IPS-18a (cell line): Measurements from ENCODE around the gene RNF31.

Experiments used
- H3K27ac ChIP-seq: one replicate; pipeline ENCODE4 v1.5.1; 2013; ENCODE audit warnings: low read length
- H3K27me3 ChIP-seq: one replicate; pipeline ENCODE4 v1.6.1; 2013; ENCODE audit warnings: mild to moderate bottlenecking, low read length; ENCODE audit not compliant: control insufficient read depth, insufficient read depth
- H3K36me3 ChIP-seq: one replicate; pipeline ENCODE4 v1.6.1; 2013; ENCODE audit warnings: low read depth, low read length; ENCODE audit not compliant: control insufficient read depth
- H3K4me1 ChIP-seq: one replicate; pipeline ENCODE4 v1.6.1; 2013; ENCODE audit warnings: low read depth, low read length; ENCODE audit not compliant: control insufficient read depth
- H3K4me3 ChIP-seq: one replicate; pipeline ENCODE4 v1.5.1; 2013; ENCODE audit warnings: low read length
- H3K9ac ChIP-seq: one replicate; pipeline ENCODE4 v1.6.1; 2013; ENCODE audit warnings: mild to moderate bottlenecking, low read length, moderate library complexity
- H3K9me3 ChIP-seq: one replicate; pipeline ENCODE4 v1.6.1; 2013; ENCODE audit warnings: low read depth, low read length; ENCODE audit not compliant: control insufficient read depth

RNF31 gene

GRCh38 chr14:24183014-24183481, 35.8 kb downstream of the RNF31 start:
- Histone ChIP-seq H3K9me3 (no peaks in the 10 kb centered on the region), H3K4me1 (peaks cover 6% of the 10 kb centered on the region)

GRCh38 chr14:24184104-24184970, 37.0 kb downstream of the RNF31 start:
- Histone ChIP-seq H3K9me3 (no peaks in the 10 kb centered on the region), H3K36me3 (peaks cover 77% of the 10 kb centered on the region), H3K9ac (no peak overlapping the region), H3K27me3 (no peaks in the 10 kb centered on the region), H3K4me1 (peaks cover 6% of the 10 kb centered on the region), H3K27ac (no peak overlapping the region), H3K4me3 (no peak overlapping the region)

More at GRCh38 chr14:24183014-24183481, 35.8 kb downstream of the RNF31 start:
- peaks cover 89% of the 10 kb centered on the region for H3K36me3 ChIP-seq
- H3K27me3 ChIP-seq = no peaks in the 10 kb centered on the region
- no peak overlapping the region for H3K27ac ChIP-seq
- no peak overlapping the region for H3K9ac ChIP-seq
- H3K4me3 ChIP-seq = no peak overlapping the region

GRCh38 chr14:24185026-24185425, 37.7 kb downstream of the RNF31 start:
- no peaks in the 10 kb centered on the region for H3K9me3 ChIP-seq
- peaks cover 6% of the 10 kb centered on the region for H3K4me1 ChIP-seq
- H3K27ac ChIP-seq = no peak overlapping the region
- H3K4me3 ChIP-seq = no peak overlapping the region
- H3K9ac ChIP-seq = no peak overlapping the region
- H3K27me3 ChIP-seq = no peaks in the 10 kb centered on the region
- peaks cover 71% of the 10 kb centered on the region for H3K36me3 ChIP-seq

- no peak overlapping the region for H3K4me3 ChIP-seq
- no peak overlapping the region for H3K9ac ChIP-seq
- no peaks in the 10 kb centered on the region for H3K27me3 ChIP-seq
- no peak overlapping the region for H3K27ac ChIP-seq
- H3K9me3 ChIP-seq = no peaks in the 10 kb centered on the region
- peaks cover 65% of the 10 kb centered on the region for H3K36me3 ChIP-seq
- H3K4me1 ChIP-seq = peaks cover 6% of the 10 kb centered on the region
Observed at GRCh38 chr14:24185741-24186140, 38.4 kb downstream of the RNF31 start.

GRCh38 chr14:24186831-24187538, 39.7 kb downstream of the RNF31 start:
- no peak overlapping the region for H3K4me3 ChIP-seq
- no peak overlapping the region for H3K9ac ChIP-seq
- peaks cover 6% of the 10 kb centered on the region for H3K4me1 ChIP-seq
- peaks cover 58% of the 10 kb centered on the region for H3K36me3 ChIP-seq
- H3K27me3 ChIP-seq = no peaks in the 10 kb centered on the region
- no peaks in the 10 kb centered on the region for H3K9me3 ChIP-seq
- H3K27ac ChIP-seq = no peak overlapping the region

GRCh38 chr14:24187539-24187915, 40.2 kb downstream of the RNF31 start:
- H3K9ac ChIP-seq = no peak overlapping the region
- peaks cover 58% of the 10 kb centered on the region for H3K36me3 ChIP-seq
- H3K27ac ChIP-seq = no peak overlapping the region
- H3K4me1 ChIP-seq = peaks cover 6% of the 10 kb centered on the region
- H3K9me3 ChIP-seq = no peaks in the 10 kb centered on the region
- peak overlapping the region; percentile 87 for H3K4me3 ChIP-seq
- H3K27me3 ChIP-seq = no peaks in the 10 kb centered on the region

- Histone ChIP-seq H3K27me3 (no peaks in the 10 kb centered on the region), H3K36me3 (peaks cover 53% of the 10 kb centered on the region), H3K4me1 (peaks cover 6% of the 10 kb centered on the region), H3K9me3 (no peaks in the 10 kb centered on the region), H3K9ac (peak within 1 kb of the TSS; percentile 77), H3K27ac (peak within 1 kb of the TSS; percentile 37), H3K4me3 (peak within 1 kb of the TSS; percentile 87)
Observed at GRCh38 chr14:24188251-24189058, 41.2 kb downstream of the RNF31 start, which contains the start of gene IPO4. TSS of gene IPO4 (minus strand) at chr14:24188816. CDS start at chr14:24188787, 29 bp downstream.

GRCh38 chr14:24189059-24189375, 41.7 kb downstream of the RNF31 start:
- H3K27ac ChIP-seq = no peak overlapping the region
- no peaks in the 10 kb centered on the region for H3K9me3 ChIP-seq
- H3K27me3 ChIP-seq = no peaks in the 10 kb centered on the region
- H3K4me3 ChIP-seq = peak overlapping the region; percentile 87
- H3K9ac ChIP-seq = peak overlapping the region; percentile 33
- H3K36me3 ChIP-seq = peaks cover 49% of the 10 kb centered on the region
- peaks cover 6% of the 10 kb centered on the region for H3K4me1 ChIP-seq

- Histone ChIP-seq H3K27ac (no peak overlapping the region), H3K27me3 (no peaks in the 10 kb centered on the region), H3K9me3 (no peaks in the 10 kb centered on the region), H3K4me1 (peaks cover 6% of the 10 kb centered on the region), H3K4me3 (peak overlapping the region; percentile 87), H3K36me3 (peaks cover 45% of the 10 kb centered on the region), H3K9ac (no peak overlapping the region)
Observed at GRCh38 chr14:24189460-24189859, 42.2 kb downstream of the RNF31 start.

- H3K4me1 ChIP-seq = peaks cover 6% of the 10 kb centered on the region
- H3K36me3 ChIP-seq = peaks cover 35% of the 10 kb centered on the region
Observed at GRCh38 chr14:24190416-24190815, 43.1 kb downstream of the RNF31 start.

GRCh38 chr14:24192933-24193332, 45.6 kb downstream of the RNF31 start:
- Histone ChIP-seq H3K9me3 (no peaks in the 10 kb centered on the region), H3K4me3 (no peak overlapping the region), H3K27ac (no peak overlapping the region), H3K4me1 (peaks cover under 1% of the 10 kb centered on the region), H3K36me3 (peaks cover 17% of the 10 kb centered on the region), H3K27me3 (no peaks in the 10 kb centered on the region), H3K9ac (no peak overlapping the region)

More at GRCh38 chr14:24190416-24190815, 43.1 kb downstream of the RNF31 start:
- Histone ChIP-seq H3K27ac (no peak overlapping the region), H3K27me3 (no peaks in the 10 kb centered on the region), H3K9ac (no peak overlapping the region), H3K4me3 (no peak overlapping the region), H3K9me3 (no peaks in the 10 kb centered on the region)
